HG03108 (cell line): ENCODE results near the gene AUTS2.
"Not testable (repeated sequence)": the region's sequence is repeated elsewhere in the genome, so short reads cannot be mapped to it uniquely, and the experiment has no call there.

Experiments
- ATAC-seq: cut with Tn5 transposase; IDR thresholded peaks from one replicate; pipeline ENCODE4 v1.9.1; 2021; ENCODE audit warnings: moderate library complexity; ENCODE audit not compliant: unreplicated experiment

AUTS2 gene

GRCh38 chr7:70799841-70800405, 1201.6 kb downstream of the AUTS2 start:
- ATAC-seq: no peak

- peak; percentile 62 for ATAC-seq
These were observed 1207.1 kb downstream of the AUTS2 start for GRCh38 chr7:70805360-70805759.

- no peak for ATAC-seq
These were observed 1209.4 kb downstream of the AUTS2 start for GRCh38 chr7:70807650-70808049.

GRCh38 chr7:70808876-70809275, 1210.6 kb downstream of the AUTS2 start:
- no peak for ATAC-seq

- ATAC-seq: no peak
These were observed 1212.4 kb downstream of the AUTS2 start for GRCh38 chr7:70810558-70811139.

GRCh38 chr7:70812511-70812910, 1214.2 kb downstream of the AUTS2 start:
- no peak for ATAC-seq

- ATAC-seq: not testable (repeated sequence)
These were observed 1224.2 kb downstream of the AUTS2 start for GRCh38 chr7:70822490-70822889.

GRCh38 chr7:70829221-70830059, 1231.2 kb downstream of the AUTS2 start:
- ATAC-seq: peak; percentile 77

- ATAC-seq: no peak
These were observed 1231.8 kb downstream of the AUTS2 start for GRCh38 chr7:70830060-70830395.

- ATAC-seq: no peak
These were observed 1232.2 kb downstream of the AUTS2 start for GRCh38 chr7:70830426-70830825.

- ATAC-seq: no peak
These were observed 1235.5 kb downstream of the AUTS2 start for GRCh38 chr7:70833726-70834125.

- no peak for ATAC-seq
These were observed 1236.1 kb downstream of the AUTS2 start for GRCh38 chr7:70834424-70834823.

- ATAC-seq: no peak
These were observed 1237.4 kb downstream of the AUTS2 start for GRCh38 chr7:70835658-70836057.

GRCh38 chr7:70836279-70836678, 1238.0 kb downstream of the AUTS2 start:
- no peak for ATAC-seq

- no peak for ATAC-seq
These were observed 1238.7 kb downstream of the AUTS2 start for GRCh38 chr7:70836946-70837345.

- no peak for ATAC-seq
These were observed 1239.3 kb downstream of the AUTS2 start for GRCh38 chr7:70837589-70837988.

GRCh38 chr7:70838292-70838907, 1240.1 kb downstream of the AUTS2 start:
- no peak for ATAC-seq
